Natural killer cell (primary cell): ENCODE results near the gene TPO. TPM values are rescaled to one million over a fixed set of nuclear protein-coding genes. Genes with fewer than 3 reads are reported as not detected.

Experiments
- ATAC-seq, 3 donors: fragments of 150-1000 bp in 2 of 3; fragments of 200-7000 bp in 1 of 3; cut with Tn5 transposase; 1 replicate in 1 of 3; 2 replicates in 2 of 3; pipeline ENCODE4 v1.10.0; 2021; ENCODE audit warnings: mild to moderate bottlenecking in 2 of 3, moderate library complexity in 2 of 3
- DNase-seq, 2 donors: peaks; one replicate each; pipeline versions ENCODE4 v3.0.0 to v3.0.0-alpha.2; 2013 to 2021; ENCODE audit warnings: mixed read lengths in 1 of 2
- H3K27ac ChIP-seq: one replicate; pipeline ENCODE4 v1.5.1; 2013; ENCODE audit warnings: mild to moderate bottlenecking, low read length
- H3K27me3 ChIP-seq: one replicate; pipeline ENCODE4 v1.6.1; 2013; ENCODE audit warnings: low read length; ENCODE audit not compliant: control insufficient read depth, insufficient read depth
- H3K36me3 ChIP-seq: one replicate; pipeline ENCODE4 v1.6.1; 2013; ENCODE audit warnings: low read length; ENCODE audit not compliant: control insufficient read depth, insufficient read depth
- H3K4me1 ChIP-seq: one replicate; pipeline ENCODE4 v1.6.1; 2013; ENCODE audit warnings: low read length; ENCODE audit not compliant: control insufficient read depth, insufficient read depth
- H3K4me3 ChIP-seq: one replicate; pipeline ENCODE4 v1.5.1; 2013; ENCODE audit warnings: low read length
- H3K9me3 ChIP-seq: one replicate; pipeline ENCODE4 v1.6.1; 2013; ENCODE audit warnings: low read length; ENCODE audit not compliant: control insufficient read depth, insufficient read depth
- H3K27ac Mint-ChIP-seq, 2 donors: one replicate each; pipeline ENCODE4 v1.8.0; 2022; ENCODE audit warnings: mild to moderate bottlenecking in 2 of 2, mixed read lengths in 2 of 2, moderate library complexity in 1 of 2
- H3K27me3 Mint-ChIP-seq, 2 donors: one replicate each; pipeline ENCODE4 v1.8.0; 2022; ENCODE audit warnings: low read depth in 2 of 2, mixed read lengths in 2 of 2
- H3K36me3 Mint-ChIP-seq: one replicate; pipeline ENCODE4 v1.8.0; 2022; ENCODE audit warnings: mixed read lengths
- H3K4me1 Mint-ChIP-seq, 2 donors: one replicate each; pipeline ENCODE4 v1.8.0; 2022; ENCODE audit warnings: mixed read lengths in 2 of 2
- H3K4me3 Mint-ChIP-seq: one replicate; pipeline ENCODE4 v1.8.0; 2022; ENCODE audit warnings: mild to moderate bottlenecking, moderate library complexity, mixed read lengths
- H3K9me3 Mint-ChIP-seq, 2 donors: one replicate each; pipeline ENCODE4 v1.8.0; 2022; ENCODE audit warnings: mixed read lengths in 2 of 2
- WGBS: methylation state at CpG from one replicate; pipeline ENCODE4 v1.1.7; 2013; ENCODE audit warnings: missing lambda C conversion rate; ENCODE audit not compliant: insufficient coverage; 5-methylcytosine and 5-hydroxymethylcytosine counted together
- intact Hi-C: fragments of 100-400 bp; cut with micrococcal nuclease; formaldehyde crosslinking; loops from one replicate; pipeline ENCODE4 v1.14.2; 2022
- total RNA-seq, 4 donors: library from RNA; stranded (reverse); fragments of 120-200 nt in 1 of 4; gene quantifications; one replicate each; pipeline versions ENCODE4 v1.2.3 to v1.2.4, GENCODE V29; 2013 to 2022
- TF ChIP-seq, protein P1 (sequence below): fragments of 200-600 bp; IDR thresholded peaks from one replicate; pipeline ENCODE4 v1.8.0; 2022; ENCODE audit warnings: antibody characterized with exemption

The TPO gene
- total RNA-seq, 3 donors from 2014 or later (not counting 1 experiment from before 2014, with no cell fraction given) = not detected

DNA sequence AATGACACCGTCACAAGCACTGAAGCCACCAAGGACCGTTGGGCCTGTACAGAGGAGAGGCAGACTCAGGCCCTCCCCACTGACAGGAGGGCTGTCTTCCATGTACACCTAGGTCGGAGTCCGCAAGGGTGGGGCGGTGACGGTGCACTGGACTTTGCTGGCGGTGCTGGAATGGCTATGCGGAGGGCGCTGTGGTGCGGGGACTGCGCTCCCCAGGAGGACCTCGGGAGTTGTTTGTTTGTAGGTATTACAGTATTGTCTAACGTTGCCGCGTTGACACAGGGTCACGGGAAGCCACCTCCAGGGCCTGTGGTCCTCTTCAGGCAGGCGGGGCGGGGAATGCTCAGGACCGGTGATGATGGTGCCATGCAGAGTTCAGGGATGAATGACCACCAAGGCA, 126.2 kb downstream of the TPO start:
- no peak overlapping the region for H3K27ac ChIP-seq
- TF ChIP-seq, protein P1, sequence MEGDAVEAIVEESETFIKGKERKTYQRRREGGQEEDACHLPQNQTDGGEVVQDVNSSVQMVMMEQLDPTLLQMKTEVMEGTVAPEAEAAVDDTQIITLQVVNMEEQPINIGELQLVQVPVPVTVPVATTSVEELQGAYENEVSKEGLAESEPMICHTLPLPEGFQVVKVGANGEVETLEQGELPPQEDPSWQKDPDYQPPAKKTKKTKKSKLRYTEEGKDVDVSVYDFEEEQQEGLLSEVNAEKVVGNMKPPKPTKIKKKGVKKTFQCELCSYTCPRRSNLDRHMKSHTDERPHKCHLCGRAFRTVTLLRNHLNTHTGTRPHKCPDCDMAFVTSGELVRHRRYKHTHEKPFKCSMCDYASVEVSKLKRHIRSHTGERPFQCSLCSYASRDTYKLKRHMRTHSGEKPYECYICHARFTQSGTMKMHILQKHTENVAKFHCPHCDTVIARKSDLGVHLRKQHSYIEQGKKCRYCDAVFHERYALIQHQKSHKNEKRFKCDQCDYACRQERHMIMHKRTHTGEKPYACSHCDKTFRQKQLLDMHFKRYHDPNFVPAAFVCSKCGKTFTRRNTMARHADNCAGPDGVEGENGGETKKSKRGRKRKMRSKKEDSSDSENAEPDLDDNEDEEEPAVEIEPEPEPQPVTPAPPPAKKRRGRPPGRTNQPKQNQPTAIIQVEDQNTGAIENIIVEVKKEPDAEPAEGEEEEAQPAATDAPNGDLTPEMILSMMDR = no peak
- Mint-ChIP-seq H3K36me3 (no peaks in the 10 kb centered on the region), H3K4me1 (no peaks in the 10 kb centered on the region), H3K4me3 (no peak overlapping the region), H3K9me3 (no peaks in the 10 kb centered on the region), H3K27me3 (peaks cover 0 to 2% of the 10 kb centered on the region in 2 donors), H3K27ac (no peak overlapping the region)
- ATAC-seq = no peak
- H3K4me3 ChIP-seq = no peak overlapping the region
- DNase-seq = no peak
- H3K36me3 ChIP-seq = no peaks in the 10 kb centered on the region
- H3K4me1 ChIP-seq = no peaks in the 10 kb centered on the region
- 93% methylated on average over 19 of the region's 19 CpGs for WGBS
- H3K9me3 ChIP-seq = no peaks in the 10 kb centered on the region
- no peaks in the 10 kb centered on the region for H3K27me3 ChIP-seq
- intact Hi-C loops = no loop called here

DNA sequence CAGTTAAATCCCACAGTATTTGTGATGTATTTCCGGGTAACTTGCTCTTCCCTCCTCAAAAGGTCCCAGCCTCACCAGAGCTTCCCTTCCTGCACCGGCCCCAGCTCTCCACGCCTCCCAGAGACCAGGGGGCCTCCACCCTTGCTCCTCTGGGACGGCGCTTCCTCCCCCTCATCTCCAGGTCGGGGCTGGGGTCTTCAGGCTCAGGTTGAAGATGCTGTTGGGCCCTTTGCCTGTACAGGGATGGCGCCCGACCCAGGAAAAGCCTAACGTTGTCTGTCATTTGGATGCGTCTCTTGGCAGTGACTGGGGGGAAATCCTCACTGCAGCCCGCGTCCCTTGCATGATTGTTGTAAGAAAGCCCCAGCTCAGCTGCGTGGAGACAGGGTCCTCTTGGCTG, 126.7 kb downstream of the TPO start:
- DNase-seq (no peak), ATAC-seq (no peak)
- Histone ChIP-seq H3K36me3 (no peaks in the 10 kb centered on the region), H3K4me3 (no peak overlapping the region), H3K9me3 (no peaks in the 10 kb centered on the region), H3K27ac (no peak overlapping the region), H3K27me3 (no peaks in the 10 kb centered on the region), H3K4me1 (no peaks in the 10 kb centered on the region)
- Mint-ChIP-seq H3K4me3 (no peak overlapping the region), H3K27ac (no peak overlapping the region), H3K36me3 (no peaks in the 10 kb centered on the region), H3K27me3 (peaks cover 0 to 2% of the 10 kb centered on the region in 2 donors), H3K9me3 (no peaks in the 10 kb centered on the region), H3K4me1 (no peaks in the 10 kb centered on the region)
- intact Hi-C loops = no loop called here
- 88% methylated on average over 12 of the region's 13 CpGs for whole genome bisulfite sequencing
- TF ChIP-seq, protein P1 = no peak

DNA sequence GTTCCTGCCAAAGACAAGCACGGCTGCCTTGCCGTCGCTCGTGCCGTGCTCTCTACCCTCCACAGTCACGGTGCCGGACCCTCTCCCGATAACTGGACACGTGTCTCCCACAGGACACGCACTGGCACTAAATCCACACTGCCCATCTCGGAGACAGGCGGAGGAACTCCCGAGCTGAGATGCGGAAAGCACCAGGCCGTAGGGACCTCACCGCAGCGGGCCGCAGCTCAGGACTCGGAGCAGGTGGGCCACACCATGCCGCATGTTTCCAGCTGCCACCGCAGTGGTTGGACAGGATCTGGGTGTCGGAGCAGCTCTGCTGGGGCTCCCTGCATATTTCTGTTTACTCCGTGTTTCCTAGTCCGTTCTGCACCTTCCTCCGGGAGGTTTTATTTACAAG, 127.2 kb downstream of the TPO start:
- no peaks in the 10 kb centered on the region for H3K36me3 ChIP-seq
- Mint-ChIP-seq H3K9me3 (no peaks in the 10 kb centered on the region), H3K27me3 (peaks cover 0 to 2% of the 10 kb centered on the region in 2 donors), H3K4me1 (no peaks in the 10 kb centered on the region), H3K27ac (no peak overlapping the region), H3K36me3 (no peaks in the 10 kb centered on the region), H3K4me3 (no peak overlapping the region)
- DNase-seq (no peak), ATAC-seq (no peak)
- H3K9me3 ChIP-seq = no peaks in the 10 kb centered on the region
- TF ChIP-seq, protein P1 = no peak
- no peak overlapping the region for H3K4me3 ChIP-seq
- no peaks in the 10 kb centered on the region for H3K4me1 ChIP-seq
- H3K27ac ChIP-seq = no peak overlapping the region
- no peaks in the 10 kb centered on the region for H3K27me3 ChIP-seq
- intact Hi-C loops = no loop called here
- WGBS = 91% methylated on average over 25 of the region's 25 CpGs

DNA sequence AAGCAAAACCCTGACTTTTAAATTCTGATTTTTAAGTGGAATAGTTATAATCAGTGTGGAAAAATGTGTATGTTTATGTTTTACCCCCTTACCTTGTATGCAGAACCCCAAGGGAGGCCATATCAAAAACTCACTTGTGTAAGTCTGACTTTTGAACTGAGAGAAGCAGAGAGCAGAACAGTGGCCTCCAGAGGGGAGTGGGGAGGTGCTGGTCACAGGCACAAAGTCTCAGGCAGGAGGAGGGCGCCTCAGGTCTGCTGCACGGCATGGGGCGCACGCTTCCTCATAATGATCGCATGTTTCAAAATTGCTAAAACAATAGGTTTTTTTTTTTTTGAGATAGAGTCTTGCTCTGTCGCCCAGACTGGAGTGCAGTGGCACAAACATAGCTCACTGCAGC, 127.8 kb downstream of the TPO start:
- Mint-ChIP-seq H3K27ac (no peak overlapping the region), H3K36me3 (no peaks in the 10 kb centered on the region), H3K4me3 (no peak overlapping the region), H3K27me3 (peaks cover under 1 to 2% of the 10 kb centered on the region in 2 donors), H3K9me3 (no peaks in the 10 kb centered on the region), H3K4me1 (no peaks in the 10 kb centered on the region)
- H3K9me3 ChIP-seq = no peaks in the 10 kb centered on the region
- intact Hi-C loops = no loop called here
- no peaks in the 10 kb centered on the region for H3K36me3 ChIP-seq
- WGBS = 95% methylated on average over 6 of the region's 6 CpGs
- H3K4me3 ChIP-seq = no peak overlapping the region
- H3K4me1 ChIP-seq = no peaks in the 10 kb centered on the region
- H3K27ac ChIP-seq = no peak overlapping the region
- TF ChIP-seq, protein P1 = no peak
- no peaks in the 10 kb centered on the region for H3K27me3 ChIP-seq
- DNase-seq (no peak), ATAC-seq (no peak)
